H9 (cell line): Measurements from ENCODE around the gene TTC29. TPM values are rescaled to one million over a fixed set of nuclear protein-coding genes. Genes with fewer than 3 reads are reported as not detected.

Source experiments
- DNase-seq: peaks from one replicate; pipeline ENCODE4 v3.0.0-alpha.2; 2017
- H2AFZ ChIP-seq: one replicate; pipeline ENCODE4 v1.6.1; 2013; ENCODE audit warnings: mild to moderate bottlenecking, low read length, control low read depth, moderate library complexity
- H2AK5ac ChIP-seq: 2 replicates; pipeline ENCODE4 v1.6.1; 2013; ENCODE audit warnings: low read length, control low read depth, mixed read lengths; ENCODE audit not compliant: insufficient read length
- H2BK120ac ChIP-seq: one replicate; pipeline ENCODE4 v1.6.1; 2013; ENCODE audit warnings: low read depth, mild to moderate bottlenecking, low read length, control low read depth, inconsistent platforms; ENCODE audit not compliant: poor library complexity, severe bottlenecking
- H2BK12ac ChIP-seq: 2 replicates; pipeline ENCODE4 v1.6.1; 2013; ENCODE audit warnings: low read length, control low read depth, mixed read lengths, low read depth; ENCODE audit not compliant: insufficient read length
- H2BK15ac ChIP-seq: 2 replicates; pipeline ENCODE4 v1.6.1; 2013; ENCODE audit warnings: low read depth, low read length, control low read depth
- H2BK20ac ChIP-seq: one replicate; pipeline ENCODE4 v1.6.1; 2013; ENCODE audit warnings: low read depth, mild to moderate bottlenecking, low read length, control low read depth, inconsistent platforms; ENCODE audit not compliant: poor library complexity, severe bottlenecking
- H2BK5ac ChIP-seq: 2 replicates; pipeline ENCODE4 v1.6.1; 2013; ENCODE audit warnings: low read length, control low read depth, mixed read lengths; ENCODE audit not compliant: insufficient read length
- H3K14ac ChIP-seq: 2 replicates; pipeline ENCODE4 v1.6.1; 2013; ENCODE audit warnings: low read length, control low read depth; ENCODE audit not compliant: insufficient read depth
- H3K18ac ChIP-seq: 2 replicates; pipeline ENCODE4 v1.6.1; 2013; ENCODE audit warnings: low read depth, mild to moderate bottlenecking, mixed read lengths, low read length, control low read depth; ENCODE audit not compliant: insufficient read length
- H3K23ac ChIP-seq: 2 replicates; pipeline ENCODE4 v1.6.1; 2013; ENCODE audit warnings: low read length, control low read depth, mixed read lengths, low read depth; ENCODE audit not compliant: insufficient read length
- H3K23me2 ChIP-seq: 2 replicates; pipeline ENCODE4 v1.6.1; 2013; ENCODE audit warnings: low read depth, mild to moderate bottlenecking, mixed read lengths, low read length, control low read depth; ENCODE audit not compliant: insufficient read length, poor library complexity, severe bottlenecking
- H3K27ac ChIP-seq: 2 replicates; pipeline ENCODE4 v1.5.1; 2013; ENCODE audit warnings: low read length, control low read depth, mixed read lengths, low read depth; ENCODE audit not compliant: insufficient read length
- H3K27me3 ChIP-seq: 2 replicates; pipeline ENCODE4 v1.6.1; 2013; ENCODE audit warnings: low read length, control low read depth, inconsistent platforms; ENCODE audit not compliant: insufficient read depth
- H3K4ac ChIP-seq: 2 replicates; pipeline ENCODE4 v1.6.1; 2013; ENCODE audit warnings: low read depth, mild to moderate bottlenecking, control low read depth, inconsistent platforms, low read length, moderate library complexity
- H3K4me1 ChIP-seq: 2 replicates; pipeline ENCODE4 v1.6.1; 2013; ENCODE audit warnings: low read length, control low read depth, inconsistent platforms; ENCODE audit not compliant: insufficient read depth
- H3K4me2 ChIP-seq: 2 replicates; pipeline ENCODE4 v1.6.1; 2013; ENCODE audit warnings: low read length, control low read depth, mixed read lengths; ENCODE audit not compliant: insufficient read length, insufficient read depth
- H3K56ac ChIP-seq: 2 replicates; pipeline ENCODE4 v1.6.1; 2013; ENCODE audit warnings: low read depth, mild to moderate bottlenecking, mixed read lengths, low read length, control low read depth; ENCODE audit not compliant: insufficient read length
- H3K79me1 ChIP-seq: 2 replicates; pipeline ENCODE4 v1.6.1; 2013; ENCODE audit warnings: low read depth, mild to moderate bottlenecking, moderate library complexity, low read length, control low read depth, inconsistent platforms; ENCODE audit not compliant: insufficient read depth, poor library complexity, severe bottlenecking
- H3K79me2 ChIP-seq: 2 replicates; pipeline ENCODE4 v1.6.1; 2013; ENCODE audit warnings: low read length, control low read depth, inconsistent platforms; ENCODE audit not compliant: insufficient read depth
- H3K9ac ChIP-seq: 2 replicates; pipeline ENCODE4 v1.6.1; 2013; ENCODE audit warnings: low read length, control low read depth, mixed read lengths; ENCODE audit not compliant: insufficient read length; ENCODE audit errors: extremely low read depth
- H3K9me3 ChIP-seq: one replicate; pipeline ENCODE4 v1.6.1; 2013; ENCODE audit warnings: low read depth, low read length, inconsistent platforms; ENCODE audit not compliant: control insufficient read depth
- H3T11ph ChIP-seq: one replicate; pipeline ENCODE4 v1.6.1; 2013; ENCODE audit warnings: mild to moderate bottlenecking, low read length, control low read depth, inconsistent platforms
- H4K20me1 ChIP-seq: one replicate; pipeline ENCODE4 v1.6.1; 2013; ENCODE audit not compliant: control insufficient read depth, insufficient read length, insufficient read depth
- H4K5ac ChIP-seq: 2 replicates; pipeline ENCODE4 v1.6.1; 2013; ENCODE audit warnings: low read depth, mild to moderate bottlenecking, mixed read lengths, low read length, control low read depth; ENCODE audit not compliant: insufficient read length
- H4K8ac ChIP-seq: replicated peaks from 2 replicates; pipeline ENCODE4 v1.6.1; 2013; ENCODE audit warnings: low read length, control low read depth, mixed read lengths, low read depth; ENCODE audit not compliant: insufficient read length
- H4K91ac ChIP-seq: 2 replicates; pipeline ENCODE4 v1.6.1; 2013; ENCODE audit warnings: low read depth, mild to moderate bottlenecking, moderate library complexity, mixed read lengths, low read length, control low read depth; ENCODE audit not compliant: insufficient read length
- H3K27ac Mint-ChIP-seq, 3 experiments: 2 replicates in 2 of 3; 3 replicates in 1 of 3; pipeline ENCODE4 v1.8.0; 2020 to 2021; ENCODE audit warnings: mixed read lengths in 3 of 3, mild to moderate bottlenecking in 1 of 3, moderate library complexity in 1 of 3
- H3K27me3 Mint-ChIP-seq: 2 replicates; pipeline ENCODE4 v1.8.0; 2021; ENCODE audit warnings: low read depth, mild to moderate bottlenecking, moderate library complexity, mixed read lengths
- H3K36me3 Mint-ChIP-seq, 3 experiments: 2 replicates in 2 of 3; 3 replicates in 1 of 3; pipeline ENCODE4 v1.8.0; 2020 to 2021; ENCODE audit warnings: low read depth in 3 of 3, mixed read lengths in 3 of 3; ENCODE audit not compliant: insufficient read depth in 1 of 3
- H3K4me1 Mint-ChIP-seq, 2 experiments: 2 replicates each; pipeline ENCODE4 v1.8.0; 2020; ENCODE audit warnings: mixed read lengths in 2 of 2
- H3K4me3 Mint-ChIP-seq, 2 experiments: 2 replicates in 1 of 2; 3 replicates in 1 of 2; pipeline ENCODE4 v1.8.0; 2020 to 2021; ENCODE audit warnings: mild to moderate bottlenecking in 2 of 2, mixed read lengths in 2 of 2, moderate library complexity in 1 of 2
- H3K9me3 Mint-ChIP-seq, 2 experiments: 2 replicates in 1 of 2; 3 replicates in 1 of 2; pipeline ENCODE4 v1.8.0; 2020; ENCODE audit warnings: mild to moderate bottlenecking in 2 of 2, mixed read lengths in 2 of 2, moderate library complexity in 1 of 2
- WGBS: extraction: QIAGEN DNeasy Blood & Tissue Kit; methylation state at CpG from one replicate; pipeline ENCODE4 v1.1.7; 2013; ENCODE audit warnings: missing lambda C conversion rate, low lambda C conversion rate, mixed read lengths; ENCODE audit not compliant: insufficient read length; ENCODE audit errors: extremely low coverage; 5-methylcytosine and 5-hydroxymethylcytosine counted together
- total RNA-seq: library from RNA; stranded (reverse); gene quantifications from 2 replicates; pipeline ENCODE4 v1.2.1, GENCODE V29; 2021
- TF ChIP-seq, protein P1 (sequence below): fragments of 200-600 bp; sonication (generic); conservative IDR thresholded peaks from 3 replicates; pipeline ENCODE4 v1.8.0; 2021; ENCODE audit warnings: antibody characterized with exemption, mild to moderate bottlenecking

The TTC29 gene
- total RNA-seq, 1 experiment from 2014 or later = not detected

GRCh38 chr4:146762016-146762415 lies 183.6 kb downstream of the TTC29 start:
- no peak overlapping the region for H2BK5ac ChIP-seq
- H2BK120ac ChIP-seq = no peak overlapping the region
- no peaks in the 10 kb centered on the region for H3K79me1 ChIP-seq
- no peak overlapping the region for H3K4me2 ChIP-seq
- no peaks in the 10 kb centered on the region for H3K23me2 ChIP-seq
- no peaks in the 10 kb centered on the region for H3K79me2 ChIP-seq
- H3K4me3 Mint-ChIP-seq = no peak overlapping the region
- no peaks in the 10 kb centered on the region for H4K20me1 ChIP-seq
- H4K91ac ChIP-seq = no peak overlapping the region
- H3K9ac ChIP-seq = no peak overlapping the region
- H4K5ac ChIP-seq = no peak overlapping the region
- no peaks in the 10 kb centered on the region; a peak in 1 of 4 replicates for H3K4me1 Mint-ChIP-seq
- no peak overlapping the region for H2AFZ ChIP-seq
- no peak overlapping the region for H2BK12ac ChIP-seq
- H3K27ac ChIP-seq = no peak overlapping the region
- no peak overlapping the region for H3K18ac ChIP-seq
- H3K14ac ChIP-seq = no peak overlapping the region
- WGBS = no CpG with 5 or more reads among the region's 2 CpGs
- H3K27me3 ChIP-seq = no peaks in the 10 kb centered on the region
- peaks cover 3 to 8% of the 10 kb centered on the region in 2 experiments; a peak in 3 of 5 replicates for H3K9me3 Mint-ChIP-seq
- no peak overlapping the region for H3K23ac ChIP-seq
- no peak overlapping the region for H3T11ph ChIP-seq
- H3K27me3 Mint-ChIP-seq = peaks cover 2% of the 10 kb centered on the region; the same call in 1 of the 2 replicates
- H3K9me3 ChIP-seq = no peaks in the 10 kb centered on the region
- no peak overlapping the region for H3K56ac ChIP-seq
- H2BK20ac ChIP-seq = no peak overlapping the region
- H4K8ac ChIP-seq = no peak overlapping the region
- H3K4ac ChIP-seq = no peak overlapping the region
- H3K27ac Mint-ChIP-seq = no peak overlapping the region
- H2AK5ac ChIP-seq = no peak overlapping the region
- TF ChIP-seq, protein P1, sequence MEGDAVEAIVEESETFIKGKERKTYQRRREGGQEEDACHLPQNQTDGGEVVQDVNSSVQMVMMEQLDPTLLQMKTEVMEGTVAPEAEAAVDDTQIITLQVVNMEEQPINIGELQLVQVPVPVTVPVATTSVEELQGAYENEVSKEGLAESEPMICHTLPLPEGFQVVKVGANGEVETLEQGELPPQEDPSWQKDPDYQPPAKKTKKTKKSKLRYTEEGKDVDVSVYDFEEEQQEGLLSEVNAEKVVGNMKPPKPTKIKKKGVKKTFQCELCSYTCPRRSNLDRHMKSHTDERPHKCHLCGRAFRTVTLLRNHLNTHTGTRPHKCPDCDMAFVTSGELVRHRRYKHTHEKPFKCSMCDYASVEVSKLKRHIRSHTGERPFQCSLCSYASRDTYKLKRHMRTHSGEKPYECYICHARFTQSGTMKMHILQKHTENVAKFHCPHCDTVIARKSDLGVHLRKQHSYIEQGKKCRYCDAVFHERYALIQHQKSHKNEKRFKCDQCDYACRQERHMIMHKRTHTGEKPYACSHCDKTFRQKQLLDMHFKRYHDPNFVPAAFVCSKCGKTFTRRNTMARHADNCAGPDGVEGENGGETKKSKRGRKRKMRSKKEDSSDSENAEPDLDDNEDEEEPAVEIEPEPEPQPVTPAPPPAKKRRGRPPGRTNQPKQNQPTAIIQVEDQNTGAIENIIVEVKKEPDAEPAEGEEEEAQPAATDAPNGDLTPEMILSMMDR = no peak
- no peak overlapping the region for H2BK15ac ChIP-seq
- no peaks in the 10 kb centered on the region for H3K4me1 ChIP-seq
- DNase-seq = no peak
- H3K36me3 Mint-ChIP-seq = no peaks in the 10 kb centered on the region; a peak in 1 of 7 replicates
